Adipocyte (in vitro differentiated cells): ENCODE data around the gene COL4A1.

Experiments used
- DNase-seq: peaks from one replicate; pipeline ENCODE4 v3.0.0-alpha.2; 2015; ENCODE audit warnings: low read depth
- H3K27me3 ChIP-seq: replicated peaks from 2 replicates; pipeline ENCODE4 v1.7.0; 2013; ENCODE audit warnings: mild to moderate bottlenecking, low read length, moderate library complexity; ENCODE audit not compliant: control insufficient read depth, insufficient read depth
- H3K36me3 ChIP-seq: 2 replicates; pipeline ENCODE4 v1.7.0; 2013; ENCODE audit warnings: low read length, mild to moderate bottlenecking, moderate library complexity; ENCODE audit not compliant: control insufficient read depth, insufficient read depth, severe bottlenecking
- H3K4me1 ChIP-seq: 2 replicates; pipeline ENCODE4 v1.7.0; 2013; ENCODE audit warnings: mild to moderate bottlenecking, low read length, moderate library complexity; ENCODE audit not compliant: control insufficient read depth, insufficient read depth
- H3K4me3 ChIP-seq: 2 replicates; pipeline ENCODE4 v1.7.0; 2013; ENCODE audit warnings: mild to moderate bottlenecking, low read length, moderate library complexity
- H3K9ac ChIP-seq: 2 replicates; pipeline ENCODE4 v1.7.0; 2013; ENCODE audit warnings: mild to moderate bottlenecking, low read length, moderate library complexity
- H3K9me3 ChIP-seq: 2 replicates; pipeline ENCODE4 v1.7.0; 2013; ENCODE audit warnings: mild to moderate bottlenecking, low read length, moderate library complexity; ENCODE audit not compliant: control insufficient read depth

The COL4A1 gene

DNA sequence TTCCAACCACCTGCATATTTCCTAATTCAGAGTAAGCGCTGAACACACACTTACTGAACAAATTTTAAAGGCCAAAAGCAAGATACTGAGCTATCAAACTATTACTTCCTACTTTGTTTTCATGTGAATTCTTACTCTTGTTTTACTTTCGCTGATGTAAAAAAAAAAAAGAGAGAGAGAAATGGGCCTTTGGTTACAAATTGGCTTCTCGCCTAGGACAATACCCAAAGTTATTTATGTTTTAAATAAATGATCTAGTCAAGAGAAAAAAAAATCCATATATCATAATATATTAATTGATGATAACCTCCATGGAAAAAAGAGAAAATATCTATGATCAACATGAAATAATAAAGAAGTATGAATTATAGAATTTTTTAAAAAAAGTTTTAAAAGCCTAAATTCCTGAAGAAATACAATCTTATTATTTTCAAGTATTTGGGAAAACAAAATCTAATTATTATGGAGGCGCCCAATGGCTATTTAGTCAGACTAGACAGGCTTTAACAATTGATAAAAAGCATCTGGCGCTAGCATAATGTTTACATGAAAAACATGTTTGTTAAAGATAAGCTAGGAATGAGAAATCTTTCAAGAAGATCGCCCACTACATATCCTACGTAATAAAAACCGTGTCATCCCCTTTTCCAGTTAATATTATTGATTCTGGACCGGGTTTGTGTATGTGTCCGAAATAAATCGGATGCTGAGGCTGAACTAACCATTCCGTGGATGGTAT, 9.0 kb downstream of the COL4A1 start:
- no peaks in the 10 kb centered on the region for H3K9me3 ChIP-seq
- H3K4me3 ChIP-seq, result no peak overlapping the region
- no peaks in the 10 kb centered on the region for H3K27me3 ChIP-seq
- H3K36me3 ChIP-seq, result peaks cover 28% of the 10 kb centered on the region
- no peak overlapping the region for H3K9ac ChIP-seq
- no peak for DNase-seq
- H3K4me1 ChIP-seq, result peaks cover 81% of the 10 kb centered on the region

DNA sequence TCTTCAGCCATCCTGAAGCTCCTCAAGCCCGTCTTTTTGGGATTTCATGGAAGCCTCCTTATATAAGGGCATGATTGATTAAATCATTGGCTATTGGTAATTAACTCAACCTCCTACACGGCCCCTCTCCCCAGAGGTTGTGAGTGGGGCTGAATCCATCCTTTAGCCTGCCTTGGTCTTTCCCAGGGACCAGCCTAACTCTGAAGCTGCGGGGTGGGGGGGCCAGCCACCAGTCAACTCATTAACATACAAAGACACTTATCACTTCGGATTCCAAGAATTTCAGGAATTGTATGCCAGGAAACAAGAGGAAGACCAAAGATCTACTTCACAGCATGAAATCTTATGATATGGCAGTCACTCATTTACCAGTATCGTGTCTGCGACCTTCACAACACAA, 9.9 kb downstream of the COL4A1 start:
- no peak overlapping the region for H3K4me3 ChIP-seq
- no peaks in the 10 kb centered on the region for H3K27me3 ChIP-seq
- DNase-seq, result no peak
- H3K9me3 ChIP-seq, result no peaks in the 10 kb centered on the region
- no peak overlapping the region for H3K9ac ChIP-seq
- peaks cover 74% of the 10 kb centered on the region for H3K4me1 ChIP-seq
- peaks cover 31% of the 10 kb centered on the region for H3K36me3 ChIP-seq

DNA sequence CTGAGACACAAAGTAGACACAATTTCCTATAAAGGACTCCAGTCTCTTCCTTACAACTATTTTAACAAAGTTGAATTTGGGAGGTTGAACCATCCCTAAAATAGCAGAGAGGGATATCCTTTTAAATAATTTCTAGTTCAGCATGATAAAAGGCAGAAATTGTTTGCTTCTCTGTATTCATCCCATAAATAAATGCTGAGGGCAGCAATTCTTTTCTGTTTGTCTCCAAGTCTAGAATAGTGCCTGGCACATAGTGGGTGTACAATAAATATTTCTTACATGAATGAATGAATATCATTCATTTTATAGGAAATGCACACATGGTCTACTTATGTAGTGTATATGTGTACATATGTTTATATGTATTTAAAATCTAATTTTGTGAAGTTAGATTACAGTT, 12.3 kb downstream of the COL4A1 start:
- Histone ChIP-seq H3K9ac (peak overlapping the region; percentile 73), H3K9me3 (no peaks in the 10 kb centered on the region), H3K27me3 (no peaks in the 10 kb centered on the region), H3K4me3 (peak overlapping the region; percentile 44), H3K4me1 (peaks cover 51% of the 10 kb centered on the region), H3K36me3 (peaks cover 46% of the 10 kb centered on the region)
- no peak for DNase-seq

DNA sequence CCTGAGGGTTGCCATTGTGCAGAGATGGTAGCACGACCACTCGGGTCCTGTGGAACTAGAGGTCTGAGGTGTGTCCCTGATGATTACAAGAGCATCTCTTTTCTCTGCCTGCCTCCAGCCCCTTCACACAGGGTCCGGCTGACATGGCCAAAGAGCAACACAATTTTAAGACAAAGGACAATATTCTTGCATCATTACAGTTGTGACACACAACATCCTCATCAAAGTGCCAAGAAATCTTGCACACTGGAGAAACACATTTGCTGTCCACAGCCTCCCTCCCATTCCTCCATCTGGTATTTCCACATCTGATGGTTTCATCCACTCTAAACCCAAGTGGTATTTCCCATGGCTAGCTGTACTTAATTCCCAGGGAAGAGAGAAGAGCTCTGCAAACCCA, 12.8 kb downstream of the COL4A1 start:
- peak overlapping the region; percentile 46 for H3K4me3 ChIP-seq
- H3K4me1 ChIP-seq, result peaks cover 46% of the 10 kb centered on the region
- H3K36me3 ChIP-seq, result peaks cover 46% of the 10 kb centered on the region
- H3K27me3 ChIP-seq, result no peaks in the 10 kb centered on the region
- H3K9me3 ChIP-seq, result no peaks in the 10 kb centered on the region
- H3K9ac ChIP-seq, result peak overlapping the region; percentile 76
- DNase-seq, result peak; percentile 57

DNA sequence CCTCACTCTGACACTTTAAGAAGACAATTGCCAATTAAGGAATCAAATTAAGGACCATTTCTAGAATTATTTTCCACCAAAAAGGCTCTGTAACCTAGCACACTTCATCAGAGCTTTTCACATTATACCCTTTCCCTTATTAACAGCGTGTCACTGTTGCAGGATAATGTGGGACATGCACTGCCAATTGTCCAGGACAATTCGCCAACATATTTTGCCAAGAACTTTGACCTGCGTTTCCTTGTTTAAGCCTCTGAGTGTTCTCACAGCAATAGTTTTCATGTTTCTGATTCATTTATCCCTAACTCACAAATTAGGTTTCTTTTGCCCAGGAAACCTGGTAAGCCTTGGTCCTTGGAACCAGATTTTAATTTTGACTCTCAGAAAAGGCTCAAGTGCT, 13.3 kb downstream of the COL4A1 start:
- H3K36me3 ChIP-seq, result peaks cover 44% of the 10 kb centered on the region

DNA sequence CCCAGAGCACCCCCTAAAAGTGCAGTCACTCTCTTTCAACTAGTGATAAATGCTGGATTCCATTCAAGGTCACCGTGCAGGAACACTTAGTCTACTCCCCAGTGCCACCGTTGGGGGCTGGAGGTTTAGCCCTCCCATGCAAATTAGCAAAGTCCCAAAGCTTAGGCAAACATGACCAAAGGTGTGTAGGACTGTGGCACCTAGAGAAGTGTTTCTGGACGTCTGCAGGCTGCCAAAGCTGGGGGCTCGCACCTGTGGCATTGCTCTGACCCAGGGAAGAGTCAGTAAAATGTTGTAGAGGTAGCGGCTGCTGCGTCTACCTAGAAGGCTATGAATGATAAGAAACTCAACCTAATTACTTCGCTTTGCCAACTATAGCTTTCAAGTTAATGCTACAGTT, 13.9 kb downstream of the COL4A1 start:
- Histone ChIP-seq H3K9ac (peak overlapping the region; percentile 76), H3K27me3 (no peaks in the 10 kb centered on the region), H3K9me3 (no peaks in the 10 kb centered on the region), H3K4me3 (no peak overlapping the region), H3K36me3 (peaks cover 38% of the 10 kb centered on the region), H3K4me1 (peaks cover 46% of the 10 kb centered on the region)
- DNase-seq, result no peak

More for the DNA sequence above, 13.3 kb downstream of the COL4A1 start:
- H3K27me3 ChIP-seq, result no peaks in the 10 kb centered on the region
- no peaks in the 10 kb centered on the region for H3K9me3 ChIP-seq
- peaks cover 46% of the 10 kb centered on the region for H3K4me1 ChIP-seq
- DNase-seq, result no peak
- peak overlapping the region; percentile 76 for H3K9ac ChIP-seq
- peak overlapping the region; percentile 46 for H3K4me3 ChIP-seq

DNA sequence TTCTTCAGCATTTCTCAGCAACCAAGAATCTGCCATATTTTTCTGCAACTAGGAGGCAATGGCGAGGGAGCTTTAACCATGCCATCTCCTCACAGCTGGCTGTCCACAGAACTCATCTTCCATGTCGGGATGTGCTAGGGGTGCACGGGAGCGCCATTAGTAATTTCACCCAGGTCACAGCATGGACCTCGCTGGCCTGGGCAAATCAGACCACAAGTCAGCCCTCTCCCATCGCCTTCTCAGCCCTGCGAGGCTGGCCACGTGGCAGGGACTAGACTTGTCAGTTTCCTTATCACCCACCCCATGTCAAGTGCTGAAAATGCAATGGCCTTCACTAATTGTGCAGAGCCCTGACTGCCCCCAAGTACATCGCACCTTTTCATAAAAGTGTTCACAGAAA, 15.7 kb downstream of the COL4A1 start:
- Histone ChIP-seq H3K9ac (no peak overlapping the region), H3K36me3 (peaks cover 47% of the 10 kb centered on the region), H3K4me1 (peaks cover 39% of the 10 kb centered on the region), H3K4me3 (no peak overlapping the region), H3K9me3 (no peaks in the 10 kb centered on the region), H3K27me3 (no peaks in the 10 kb centered on the region)
- no peak for DNase-seq

DNA sequence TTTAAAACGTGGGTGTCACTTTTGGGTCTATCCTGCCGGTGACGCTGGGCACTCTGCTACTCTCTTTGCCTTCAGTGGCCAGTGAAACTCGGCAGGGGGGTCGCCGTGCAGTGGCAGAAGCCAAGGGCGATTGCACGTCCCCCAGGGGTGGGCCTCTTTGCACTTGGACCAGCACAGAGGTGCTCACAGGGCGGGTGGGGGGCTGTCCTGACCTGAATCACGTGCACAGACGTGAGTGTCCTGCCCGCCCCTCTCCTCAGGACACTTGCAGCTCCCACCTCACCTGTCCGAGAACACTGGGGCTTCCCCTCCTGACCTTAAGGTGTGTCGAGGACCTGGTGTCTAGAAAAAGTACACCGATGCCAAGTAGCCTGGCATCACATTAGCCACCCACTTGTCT, 16.1 kb downstream of the COL4A1 start:
- Histone ChIP-seq H3K36me3 (peaks cover 52% of the 10 kb centered on the region), H3K9ac (no peak overlapping the region)

DNA sequence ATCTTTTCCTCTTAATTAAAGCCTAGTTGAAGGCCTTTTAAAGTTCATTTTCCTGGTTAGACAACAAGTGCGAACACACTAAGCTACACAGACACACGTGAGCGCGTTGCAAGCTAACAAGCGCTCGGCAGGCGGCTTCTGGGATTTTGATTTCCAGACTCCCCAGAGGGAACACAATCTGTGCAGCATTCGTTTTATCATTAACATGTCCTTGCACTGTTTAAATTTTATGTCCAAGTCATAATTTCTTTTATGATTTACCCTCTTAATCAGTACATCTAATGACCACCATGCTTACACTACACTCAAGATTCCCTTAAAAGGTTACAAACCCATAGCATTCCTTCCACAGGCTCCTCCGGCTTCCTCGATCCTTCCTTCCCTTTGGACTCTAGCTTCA, 16.8 kb downstream of the COL4A1 start:
- no peak for DNase-seq
- Histone ChIP-seq H3K4me3 (no peak overlapping the region), H3K9ac (no peak overlapping the region), H3K27me3 (no peaks in the 10 kb centered on the region), H3K4me1 (peaks cover 35% of the 10 kb centered on the region), H3K36me3 (peaks cover 59% of the 10 kb centered on the region), H3K9me3 (no peaks in the 10 kb centered on the region)

More for the DNA sequence above, 16.1 kb downstream of the COL4A1 start:
- DNase-seq, result no peak
- H3K27me3 ChIP-seq, result no peaks in the 10 kb centered on the region
- H3K9me3 ChIP-seq, result no peaks in the 10 kb centered on the region
- H3K4me3 ChIP-seq, result no peak overlapping the region
- peaks cover 34% of the 10 kb centered on the region for H3K4me1 ChIP-seq

DNA sequence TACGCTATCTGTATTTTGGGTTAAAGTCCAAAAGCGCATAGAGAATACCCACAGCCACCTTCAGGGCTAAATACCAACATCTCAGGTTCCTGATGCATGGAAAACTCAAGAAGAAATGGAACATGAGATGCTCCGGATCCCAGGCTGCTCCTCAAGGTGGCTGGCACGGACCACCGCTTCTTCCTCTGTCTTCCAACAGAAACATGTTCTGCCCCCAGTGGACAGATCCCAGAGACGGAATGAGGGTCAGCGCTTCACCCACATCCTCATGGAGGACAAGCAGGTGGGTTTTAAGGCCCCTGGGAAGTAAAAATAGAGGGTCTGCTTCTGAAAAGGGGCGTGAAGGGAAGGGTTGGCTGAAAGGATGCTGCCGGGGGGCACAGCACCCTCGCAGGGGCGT, 17.3 kb downstream of the COL4A1 start:
- H3K27me3 ChIP-seq, result no peaks in the 10 kb centered on the region
- no peaks in the 10 kb centered on the region for H3K9me3 ChIP-seq
- H3K36me3 ChIP-seq, result peaks cover 61% of the 10 kb centered on the region
- H3K4me1 ChIP-seq, result peaks cover 35% of the 10 kb centered on the region
- H3K9ac ChIP-seq, result no peak overlapping the region
- DNase-seq, result no peak
- H3K4me3 ChIP-seq, result no peak overlapping the region

DNA sequence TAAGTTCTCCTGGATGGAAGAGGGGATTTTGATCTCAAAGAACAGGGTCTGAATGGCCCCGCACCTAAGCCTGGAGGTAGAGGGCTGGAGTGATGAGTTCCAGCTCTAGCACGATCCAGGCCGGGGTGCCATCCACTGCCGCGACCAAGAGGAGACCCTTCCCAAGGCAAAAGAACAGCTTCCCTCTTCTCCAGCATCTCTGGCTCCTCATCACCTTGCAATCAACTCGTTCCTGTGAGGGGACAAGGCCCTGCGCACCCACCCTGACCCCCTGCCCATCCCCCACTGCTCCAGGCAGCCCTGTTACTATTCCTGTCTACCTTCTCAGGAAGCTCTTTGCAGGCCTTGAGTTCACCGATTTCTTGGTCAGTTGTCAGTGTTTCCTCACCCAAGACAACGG, 17.8 kb downstream of the COL4A1 start:
- no peak for DNase-seq
- Histone ChIP-seq H3K9ac (no peak overlapping the region), H3K36me3 (peaks cover 61% of the 10 kb centered on the region), H3K4me3 (no peak overlapping the region), H3K9me3 (no peaks in the 10 kb centered on the region), H3K4me1 (peaks cover 35% of the 10 kb centered on the region), H3K27me3 (no peaks in the 10 kb centered on the region)
